Stimulated activated CD4-positive, alpha-beta T cell treated with anti-CD3 and anti-CD28 coated beads, Interleukin-1b, Interleukin-23, amount 100 ng/mL, for 1 hour (primary cell): ENCODE measurements around the gene GPNMB.

Source experiments
- DNase-seq, 2 donors: peaks; one replicate each; pipeline ENCODE4 v3.0.0-alpha.2; 2020; ENCODE audit warnings: low read depth in 2 of 2

The GPNMB gene

DNA sequence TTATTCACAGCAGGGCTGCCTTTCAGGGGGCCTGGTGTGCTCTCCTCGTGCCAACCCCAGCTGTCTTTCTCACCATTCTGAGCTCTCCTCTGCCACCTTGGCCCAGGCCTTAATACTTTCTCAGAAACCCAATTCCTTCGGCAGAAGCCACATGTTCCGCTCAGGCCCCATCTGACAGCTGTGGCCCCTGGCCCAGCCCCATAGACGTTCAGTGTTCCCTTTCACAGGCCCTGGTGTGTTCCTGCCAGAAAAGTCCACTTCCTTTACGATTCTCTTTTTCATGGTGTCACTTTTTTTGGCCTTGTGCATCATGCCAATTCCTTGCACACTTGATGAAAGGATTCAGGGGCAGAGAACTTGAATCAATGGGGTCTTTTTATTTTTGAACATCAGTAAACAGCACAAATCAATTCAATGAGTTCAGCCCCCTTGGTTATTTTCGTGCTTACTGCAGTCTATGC lies 15.9 kb upstream of the GPNMB start:
- no peak for DNase-seq

DNA sequence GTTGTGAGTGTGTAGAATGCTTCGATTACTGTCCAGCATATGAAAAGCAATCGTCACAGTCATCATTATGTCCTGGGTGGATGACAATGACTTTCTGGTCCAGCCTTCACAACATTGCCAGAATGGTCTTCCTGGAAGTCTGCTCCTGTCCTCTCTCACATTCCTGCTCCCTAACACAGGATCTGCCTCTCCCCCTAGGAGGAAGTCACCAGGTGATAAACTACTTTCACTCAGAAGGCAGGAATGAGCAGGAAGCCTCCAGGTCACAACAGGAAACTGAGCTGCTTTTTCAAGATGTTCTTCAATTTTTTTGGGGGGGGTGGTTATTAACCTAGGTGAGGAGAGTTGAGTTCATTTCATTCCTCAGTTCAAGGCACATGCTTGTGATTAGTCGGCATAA lies 13.6 kb upstream of the GPNMB start:
- no peak for DNase-seq

DNA sequence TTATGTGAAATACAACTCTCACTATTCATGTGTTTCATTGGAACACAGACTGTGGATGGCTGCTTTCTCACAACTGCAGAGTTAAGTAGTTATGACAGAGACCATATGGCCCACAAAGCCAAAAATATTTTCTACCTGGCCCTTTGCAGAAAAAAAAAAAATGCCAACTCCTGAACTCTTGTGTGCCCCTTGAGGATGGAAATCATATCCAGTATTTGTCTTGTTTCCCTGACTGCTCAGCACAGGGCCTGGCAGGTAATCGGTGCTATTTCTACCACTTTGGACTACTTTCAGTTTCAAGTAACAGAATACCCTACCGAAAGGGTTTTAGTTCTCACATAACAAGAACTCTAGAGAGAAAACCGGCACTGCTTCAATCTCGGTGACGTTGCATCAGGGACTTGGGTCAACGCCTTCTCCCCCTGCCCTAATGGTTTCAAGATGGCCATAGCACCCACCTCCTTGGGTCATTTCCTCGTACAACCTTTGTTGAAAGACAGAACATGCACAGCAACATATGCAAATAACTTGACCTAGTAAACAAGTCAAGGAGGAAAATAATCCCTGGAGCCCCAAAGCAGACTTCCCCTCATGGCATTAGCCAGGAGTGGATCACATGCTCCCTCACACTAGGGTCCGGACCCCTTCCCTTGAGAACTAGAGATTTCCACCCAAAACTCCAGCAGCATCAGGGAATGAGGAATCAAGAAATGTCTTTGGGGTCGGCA lies 11.8 kb upstream of the GPNMB start:
- DNase-seq: no peak

DNA sequence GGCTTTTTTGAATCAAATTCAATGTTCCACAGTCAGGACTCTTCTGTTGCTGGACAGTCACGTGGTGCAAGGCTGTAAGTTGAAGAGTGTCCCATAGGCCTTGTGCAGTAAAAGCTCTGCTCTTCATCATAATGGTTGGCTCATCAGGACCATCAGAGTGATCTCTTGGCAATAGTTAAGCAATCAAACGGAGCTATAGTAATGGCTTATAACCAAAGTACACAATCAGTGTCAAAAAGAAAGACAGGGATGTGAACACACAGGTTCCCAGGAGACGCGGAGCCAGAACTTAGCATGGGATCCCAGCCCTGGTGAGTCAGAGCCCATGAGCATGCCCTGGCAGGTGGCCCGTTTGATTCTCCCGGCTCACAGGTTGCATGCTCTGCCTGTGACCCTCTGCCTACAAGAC lies 10.8 kb upstream of the GPNMB start:
- DNase-seq: no peak

DNA sequence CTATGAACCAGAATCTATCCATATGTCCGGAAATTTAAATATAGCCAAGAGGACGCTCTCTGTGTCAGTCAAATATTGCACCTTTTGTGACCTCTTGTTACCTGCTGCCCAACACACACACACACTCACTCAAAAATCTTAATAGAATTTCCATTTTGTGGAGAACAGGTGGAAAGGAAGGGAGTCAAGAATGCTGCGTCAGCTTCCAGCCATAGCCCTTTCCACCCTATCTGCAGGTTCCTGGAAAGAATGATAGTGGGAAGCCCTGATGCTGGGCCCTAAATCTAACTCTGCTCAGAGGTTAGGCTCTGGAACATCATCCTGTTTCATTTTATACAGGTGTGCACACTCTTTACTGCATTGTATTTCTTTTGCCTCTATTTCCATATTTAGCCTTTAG lies 9.6 kb upstream of the GPNMB start:
- no peak for DNase-seq

DNA sequence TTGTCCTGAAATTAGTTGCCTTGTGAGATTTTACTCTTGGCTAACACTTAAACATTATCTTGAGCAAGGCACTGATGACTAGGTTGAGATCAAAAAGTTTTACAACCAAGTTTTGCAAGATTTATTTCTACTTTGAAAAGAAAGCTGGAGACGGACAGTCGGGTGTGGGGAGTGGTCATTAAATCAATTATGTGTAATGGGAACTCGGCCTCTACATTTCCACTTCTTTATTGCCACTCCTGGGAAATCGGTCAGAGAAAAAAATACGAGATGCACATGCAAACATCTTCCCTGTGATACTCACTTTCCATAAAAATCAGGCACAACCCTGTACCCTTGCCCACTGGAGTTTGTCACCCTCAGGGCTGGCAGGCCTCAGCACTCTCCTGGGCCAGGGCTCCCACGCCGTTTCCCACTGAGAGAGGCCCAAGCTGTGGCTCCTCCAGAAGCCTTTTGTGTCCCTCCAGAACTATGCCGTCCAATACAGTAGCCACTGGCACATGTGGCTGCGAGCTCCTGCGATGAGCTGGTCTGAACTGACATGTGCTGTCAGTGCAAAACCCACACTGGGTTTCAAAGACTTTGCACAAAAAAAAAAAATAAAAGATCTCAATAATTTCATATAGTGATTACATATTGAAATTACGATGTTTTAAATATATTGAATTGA lies 7.5 kb upstream of the GPNMB start:
- no peak for DNase-seq

DNA sequence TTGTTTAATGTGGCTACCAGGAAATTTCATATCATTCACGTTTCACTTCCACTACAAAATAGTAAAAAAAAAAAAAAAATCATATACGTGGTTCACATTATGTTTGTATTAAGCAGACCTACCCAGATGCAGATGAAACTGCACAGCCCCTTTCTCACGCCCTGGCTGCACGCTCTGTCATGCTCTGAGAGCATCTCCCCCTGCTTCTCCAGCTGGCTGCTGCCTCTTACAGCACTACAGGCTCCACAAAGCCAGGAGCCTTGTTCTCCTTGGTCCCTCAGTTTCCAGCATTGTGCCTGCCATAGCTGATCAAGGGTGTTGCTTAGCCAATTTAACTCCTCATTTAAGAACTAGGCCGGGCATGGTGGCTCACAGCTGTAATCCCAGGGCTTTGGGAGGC lies 6.9 kb upstream of the GPNMB start:
- DNase-seq: no peak

DNA sequence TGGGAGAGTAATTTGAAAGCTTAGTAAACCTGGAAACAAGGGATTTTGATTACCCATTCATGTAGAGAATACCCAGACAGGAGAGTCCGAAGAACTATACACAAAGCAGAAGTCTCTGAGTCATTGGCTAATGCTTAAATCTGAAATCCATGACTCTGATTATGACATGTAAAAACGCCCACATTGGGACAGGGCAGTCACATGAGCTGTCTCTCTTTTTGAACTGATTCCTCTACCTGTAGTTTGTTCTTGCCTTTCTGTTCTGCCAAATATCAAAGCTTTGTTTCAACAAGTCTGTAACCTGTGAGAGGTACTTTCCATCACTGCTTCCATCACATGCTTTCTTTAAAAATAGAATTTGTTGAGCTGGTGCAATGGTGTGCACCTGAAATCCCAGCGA lies 4.3 kb upstream of the GPNMB start:
- no peak for DNase-seq

DNA sequence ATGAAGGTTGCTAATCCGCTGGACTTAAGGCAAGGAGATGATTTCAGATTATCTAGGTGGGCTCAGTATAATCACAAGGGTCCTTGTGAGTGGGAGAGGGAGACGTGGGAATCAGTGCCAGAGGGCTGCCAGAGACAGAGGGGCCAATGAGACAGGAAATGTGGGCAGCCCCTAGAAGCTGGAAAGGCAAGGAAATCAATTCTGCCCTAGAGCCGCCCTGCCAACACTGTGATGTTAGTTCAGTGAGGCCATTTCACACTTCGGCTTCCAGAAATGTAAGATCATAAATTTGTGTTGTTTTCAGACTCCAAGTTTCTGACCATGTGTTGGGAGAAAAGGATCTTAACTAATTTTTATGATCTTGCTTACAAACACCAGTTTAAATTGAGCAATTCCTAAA lies 3.6 kb upstream of the GPNMB start:
- no peak for DNase-seq

DNA sequence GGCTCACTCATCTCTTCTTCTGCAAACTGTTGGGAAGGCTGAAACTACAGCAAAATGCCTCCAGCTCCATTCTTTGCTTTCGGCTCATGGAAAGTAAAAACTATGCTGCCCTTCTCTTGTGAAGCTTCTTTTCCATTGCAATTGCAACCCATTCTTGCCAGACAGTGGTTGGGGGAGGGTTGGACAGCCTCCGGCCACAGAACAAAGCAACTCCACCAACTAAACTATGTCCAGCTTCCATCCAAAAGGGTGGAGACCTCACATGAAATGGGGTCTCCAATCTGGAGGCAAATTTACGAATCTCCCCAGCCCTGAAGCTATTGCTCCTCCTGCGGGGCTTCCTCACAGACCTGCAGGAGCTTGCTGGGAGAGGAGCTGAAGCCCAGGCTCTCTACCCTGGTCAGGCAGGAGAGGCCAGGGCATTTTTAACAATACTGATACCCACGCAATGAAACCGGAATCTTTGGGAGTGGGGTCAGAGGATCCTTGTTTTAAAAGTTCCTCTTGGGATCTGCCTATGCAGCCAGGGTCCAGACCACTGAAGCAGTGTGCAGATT lies 549 bp downstream of the GPNMB start:
- no peak for DNase-seq

DNA sequence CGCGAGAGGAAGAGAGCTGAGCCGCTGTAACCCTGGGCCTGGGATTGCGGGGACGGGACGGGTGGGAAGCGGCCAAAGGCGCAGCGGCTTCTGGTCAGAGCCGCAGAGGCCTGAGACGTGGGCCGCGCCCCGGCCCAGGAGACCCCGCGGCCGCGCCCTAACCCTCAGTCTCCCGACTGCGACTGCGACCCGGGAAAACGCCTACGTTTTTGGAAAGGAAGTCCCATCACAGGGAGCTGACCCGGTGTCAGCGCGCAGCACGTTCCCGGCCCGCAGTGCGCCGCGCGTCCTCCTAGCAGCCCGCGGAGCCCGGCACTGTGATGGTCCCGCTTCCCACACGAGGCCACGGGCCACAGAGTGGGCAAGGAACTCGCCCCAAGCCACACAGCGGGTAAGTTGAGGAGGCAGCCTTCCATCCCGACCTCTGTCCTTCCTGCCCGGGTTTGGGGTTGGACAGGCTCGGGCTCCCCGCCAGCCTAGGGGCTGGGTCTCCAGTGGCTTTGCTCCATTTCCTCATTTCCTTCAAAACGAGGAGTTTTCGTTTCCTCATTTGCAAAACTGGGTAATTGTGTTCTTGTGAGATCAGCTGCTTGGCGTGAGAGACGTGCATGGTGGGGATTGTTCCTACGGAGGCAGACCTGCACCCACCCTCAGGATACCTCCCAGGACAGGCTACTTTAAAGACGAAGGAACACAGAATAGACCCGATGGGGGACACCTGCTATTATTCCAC lies 1.2 kb downstream of the GPNMB start:
- DNase-seq: no peak

DNA sequence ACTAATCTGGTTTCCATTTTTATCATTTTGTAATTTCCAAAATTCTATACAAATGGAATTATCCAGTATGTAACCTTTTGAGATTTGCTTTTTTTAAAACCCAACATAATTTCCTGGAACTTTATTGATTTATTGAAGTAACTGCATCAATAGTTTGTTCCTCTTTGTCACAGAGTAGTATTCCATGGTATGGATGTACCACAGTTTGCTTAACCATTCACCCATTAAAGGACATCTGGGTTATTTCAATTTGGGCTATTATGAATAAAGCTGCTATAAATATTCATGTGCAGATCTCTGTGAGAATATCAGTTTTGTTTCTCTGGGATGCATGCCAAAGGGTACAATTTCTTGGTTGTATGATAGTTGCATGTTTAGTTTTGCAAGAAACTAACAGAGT lies 2.9 kb downstream of the GPNMB start:
- DNase-seq: no peak

DNA sequence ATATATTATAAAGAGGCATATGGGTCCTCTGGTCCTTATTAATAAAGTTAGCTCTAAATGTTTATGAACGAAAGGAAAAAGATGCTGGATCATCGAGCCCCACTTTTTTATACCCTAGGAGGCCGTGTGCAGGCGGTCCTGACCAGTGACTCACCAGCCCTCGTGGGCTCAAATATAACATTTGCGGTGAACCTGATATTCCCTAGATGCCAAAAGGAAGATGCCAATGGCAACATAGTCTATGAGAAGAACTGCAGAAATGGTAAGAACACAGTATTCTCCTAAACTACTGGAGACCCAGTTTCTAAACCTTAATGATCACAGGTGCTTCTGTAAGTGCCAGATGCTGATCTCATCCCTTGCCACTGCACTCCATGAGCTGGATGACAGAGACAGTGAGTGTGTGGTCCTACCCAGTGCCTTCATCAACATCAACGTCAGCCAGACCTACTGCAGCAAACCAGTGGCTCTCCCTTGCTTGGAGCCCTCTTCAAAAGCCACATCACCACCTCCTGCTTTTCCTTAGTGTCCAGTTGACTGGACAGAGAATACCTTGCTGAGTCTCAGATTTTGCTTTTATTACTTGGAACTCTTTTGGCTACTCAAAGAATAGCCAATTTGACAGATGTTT lies 7.6 kb downstream of the GPNMB start:
- DNase-seq: no peak

DNA sequence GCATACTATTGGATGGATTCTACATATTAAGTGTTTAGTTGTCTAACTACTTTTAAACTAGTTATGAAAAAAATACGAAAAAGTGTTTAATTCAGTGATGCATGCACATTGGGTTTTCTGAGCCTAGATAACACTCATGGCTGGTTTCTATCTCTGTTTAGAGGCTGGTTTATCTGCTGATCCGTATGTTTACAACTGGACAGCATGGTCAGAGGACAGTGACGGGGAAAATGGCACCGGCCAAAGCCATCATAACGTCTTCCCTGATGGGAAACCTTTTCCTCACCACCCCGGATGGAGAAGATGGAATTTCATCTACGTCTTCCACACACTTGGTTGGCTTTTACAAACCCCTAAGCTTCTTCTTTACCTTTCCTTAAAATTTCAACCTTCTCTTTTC lies 10.2 kb downstream of the GPNMB start:
- DNase-seq: no peak

DNA sequence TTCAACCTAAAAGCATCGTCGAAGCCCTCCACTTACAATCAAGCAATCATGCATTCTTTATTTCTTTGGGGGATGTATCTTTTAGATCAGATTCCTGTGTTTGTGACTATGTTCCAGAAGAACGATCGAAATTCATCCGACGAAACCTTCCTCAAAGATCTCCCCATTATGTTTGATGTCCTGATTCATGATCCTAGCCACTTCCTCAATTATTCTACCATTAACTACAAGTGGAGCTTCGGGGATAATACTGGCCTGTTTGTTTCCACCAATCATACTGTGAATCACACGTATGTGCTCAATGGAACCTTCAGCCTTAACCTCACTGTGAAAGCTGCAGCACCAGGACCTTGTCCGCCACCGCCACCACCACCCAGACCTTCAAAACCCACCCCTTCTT lies 13.8 kb downstream of the GPNMB start:
- no peak for DNase-seq

DNA sequence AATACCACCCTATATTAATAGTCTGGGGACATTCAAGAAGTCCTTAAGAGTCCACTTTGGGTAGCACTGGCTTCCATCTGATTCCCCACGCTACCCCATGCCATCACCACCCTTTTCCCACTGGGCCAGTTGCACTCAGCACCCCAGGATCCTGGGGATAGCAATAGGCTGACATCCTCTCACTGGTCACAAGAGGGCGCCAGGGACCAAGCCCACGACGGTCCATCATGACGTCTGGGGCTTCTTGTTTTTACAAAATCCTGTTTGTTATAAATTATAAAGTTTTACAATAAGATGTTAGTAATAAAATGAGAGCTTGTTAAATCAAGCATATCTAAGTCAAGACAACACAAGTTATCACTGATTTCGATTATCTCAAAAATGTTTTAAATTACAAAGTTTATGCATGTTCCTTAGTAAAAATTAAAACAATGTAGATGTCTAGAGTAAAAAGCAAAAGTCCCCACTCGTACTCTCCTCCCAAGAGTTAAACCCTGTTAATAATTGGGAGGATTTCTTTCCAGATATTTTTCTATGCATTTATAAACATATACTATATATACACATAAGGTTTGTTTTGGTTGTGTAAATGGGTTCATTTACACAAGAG lies 15.4 kb downstream of the GPNMB start:
- DNase-seq: peak in 1 of 2 donors; percentile 27

DNA sequence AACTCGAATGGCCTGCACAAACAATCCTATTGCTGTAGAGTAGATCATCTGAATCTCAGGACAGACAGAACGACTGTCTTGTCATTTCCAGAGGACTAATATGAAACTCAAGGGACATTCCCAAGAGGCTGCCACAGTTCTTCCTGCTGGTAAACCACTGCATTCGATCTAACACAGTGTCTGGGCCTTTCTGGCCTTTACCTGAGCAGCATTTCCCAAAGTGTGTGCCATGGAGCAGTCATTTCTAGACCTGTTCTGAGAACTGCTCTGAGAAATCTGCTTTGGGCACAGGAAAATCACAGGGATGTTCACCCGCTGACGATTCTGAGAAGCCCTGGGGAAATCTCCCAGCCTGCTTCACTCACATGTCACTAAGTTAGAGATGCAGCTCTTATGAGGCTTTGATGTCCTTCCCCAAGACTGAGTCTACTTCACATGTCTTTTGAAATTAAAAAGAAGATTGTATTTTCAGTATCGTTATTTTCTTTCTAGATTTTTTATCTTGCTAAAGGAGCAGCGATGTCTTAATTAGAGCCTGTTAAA lies 18.4 kb downstream of the GPNMB start:
- no peak for DNase-seq

DNA sequence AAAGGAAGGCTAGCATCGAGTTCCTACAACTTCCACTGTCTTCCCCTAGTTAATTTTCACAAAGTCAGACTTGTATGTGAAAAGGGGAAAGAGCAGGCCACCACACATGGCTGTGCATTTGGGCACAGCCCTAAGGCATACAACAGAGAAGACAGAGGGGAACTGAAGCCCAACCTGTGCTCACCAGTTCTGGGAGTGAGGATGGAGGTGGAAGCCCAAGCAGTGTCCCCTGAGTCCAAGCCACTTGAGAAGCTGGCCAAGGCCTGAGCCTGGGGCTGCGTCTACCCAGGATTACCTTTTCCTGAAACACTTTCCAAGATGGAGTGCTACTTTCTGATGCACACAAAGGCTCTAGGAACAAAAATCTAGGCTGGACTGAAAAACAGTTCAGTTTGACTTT lies 20.3 kb downstream of the GPNMB start:
- no peak for DNase-seq

DNA sequence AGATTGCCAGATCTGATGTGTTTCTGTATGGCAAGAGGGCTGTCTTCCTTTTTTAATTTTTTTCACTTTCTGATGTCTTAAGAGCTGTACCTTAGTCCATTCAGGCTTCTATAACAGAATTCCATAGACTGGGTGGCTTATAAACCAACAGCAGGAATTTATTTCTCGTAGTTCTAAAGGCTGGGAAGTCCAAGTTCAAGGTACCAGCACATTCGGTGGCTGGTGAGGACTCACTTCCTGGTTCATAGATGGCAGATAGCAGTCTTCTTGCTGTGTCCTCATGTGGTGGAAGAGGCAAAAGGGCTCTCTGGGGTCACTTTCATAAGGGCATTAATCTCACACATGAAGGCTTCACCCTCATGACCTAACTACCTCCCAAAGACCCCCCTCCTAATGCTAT lies 20.8 kb downstream of the GPNMB start:
- DNase-seq: no peak

DNA sequence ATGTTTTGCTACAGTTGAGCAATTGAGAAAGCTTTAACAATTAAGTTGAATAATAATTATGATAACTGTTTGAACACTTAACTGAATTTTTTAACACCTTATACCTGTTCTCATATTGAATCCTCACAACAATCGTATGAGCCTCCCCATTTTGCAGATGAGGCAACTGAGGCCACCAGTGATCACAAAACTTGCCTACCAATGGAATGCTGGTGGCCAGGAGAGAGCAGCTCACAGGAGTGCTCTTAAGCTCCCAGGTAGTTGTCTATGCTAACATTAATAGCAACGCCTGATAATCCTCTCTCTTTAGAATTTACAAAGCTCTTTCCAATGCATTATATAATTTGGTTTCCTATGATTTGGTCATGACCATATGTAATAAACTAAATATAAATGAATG lies 21.6 kb downstream of the GPNMB start:
- no peak for DNase-seq

DNA sequence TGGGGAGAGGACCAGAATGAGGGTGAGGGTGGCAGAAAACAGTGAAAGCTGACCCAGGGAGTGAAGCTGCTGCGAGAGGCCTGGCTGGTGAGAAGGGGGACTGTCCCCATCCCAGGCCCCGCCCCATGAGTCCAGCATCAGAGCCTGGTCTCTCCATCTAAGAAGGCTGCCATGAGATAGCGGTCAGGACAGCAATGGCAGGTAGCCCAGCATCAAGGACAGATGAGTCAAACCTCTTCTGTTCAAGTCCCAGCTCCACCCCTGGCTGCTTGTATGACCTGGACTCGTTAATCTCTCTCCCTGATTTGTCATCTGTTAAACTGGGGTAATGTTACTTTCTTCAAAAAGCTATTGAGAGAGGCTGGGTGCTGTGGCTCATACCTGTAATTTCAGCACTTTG lies 22.2 kb downstream of the GPNMB start:
- no peak for DNase-seq

DNA sequence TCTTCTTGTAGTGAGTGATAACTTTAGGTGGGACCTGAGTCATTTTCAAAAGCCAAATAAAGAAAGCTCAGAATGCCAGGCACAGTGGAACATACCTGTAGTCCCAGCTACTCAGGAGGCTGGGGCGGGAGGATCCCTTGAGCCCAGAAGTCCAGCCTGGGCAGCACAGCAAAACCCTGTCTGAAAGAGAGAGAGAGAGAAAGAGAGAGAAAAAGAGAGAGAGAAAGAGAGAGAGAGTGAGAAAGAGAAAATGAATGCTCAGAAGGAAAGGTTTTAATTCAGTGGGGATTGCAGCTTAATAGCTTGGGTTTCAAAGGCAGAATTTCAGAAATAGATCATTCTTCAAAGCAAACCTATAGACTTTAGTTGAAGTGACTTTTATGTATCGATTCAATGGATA lies 25.7 kb downstream of the GPNMB start:
- DNase-seq: no peak
